H1 (cell line): Measurements from ENCODE around the gene LIAS.

Source experiments
- CBX5 ChIP-seq: fragments of 300-800, 300-1000 bp; sonication (generic); IDR thresholded peaks from 2 replicates; pipeline ENCODE4 v1.7.1; 2016; ENCODE audit warnings: antibody characterized with exemption, low read length, low read depth
- CTCF ChIP-seq, 3 experiments: IDR thresholded peaks; 1 replicate in 2 of 3; 2 replicates in 1 of 3; pipeline versions ENCODE4 v1.5.1 to v1.6.1; 2011; ENCODE audit warnings: low read length in 3 of 3, mild to moderate bottlenecking in 3 of 3, inconsistent platforms in 2 of 3, low read depth in 1 of 3, moderate library complexity in 1 of 3; ENCODE audit not compliant: insufficient read depth in 1 of 3; ENCODE audit errors: control extremely low read depth in 1 of 3
- EGR1 ChIP-seq: IDR thresholded peaks from 2 replicates; pipeline ENCODE4 v1.6.1; 2011; ENCODE audit warnings: low read depth, low read length, borderline replicate concordance
- JUN ChIP-seq: IDR thresholded peaks from 2 replicates; pipeline ENCODE4 v1.6.1; 2011; ENCODE audit warnings: low read depth, mild to moderate bottlenecking, improper control_type of control experiment, low read length
- MAX ChIP-seq: IDR thresholded peaks from 2 replicates; pipeline ENCODE4 v1.6.1; 2012; ENCODE audit warnings: inconsistent platforms
- POLR2A ChIP-seq, 2 experiments: IDR thresholded peaks; 1 replicate in 1 of 2; 2 replicates in 1 of 2; pipeline ENCODE4 v1.6.1; 2011; ENCODE audit warnings: low read depth in 2 of 2, low read length in 2 of 2, mild to moderate bottlenecking in 2 of 2; ENCODE audit errors: control extremely low read depth in 1 of 2
- SIN3A ChIP-seq, 2 experiments: IDR thresholded peaks in 1 of 2; conservative IDR thresholded peaks in 1 of 2; 2 replicates each; pipeline ENCODE4 v1.6.1; 2011 to 2012; ENCODE audit warnings: low read length in 2 of 2, improper control_type of control experiment in 1 of 2, low read depth in 1 of 2, mild to moderate bottlenecking in 1 of 2
- YY1 ChIP-seq: IDR thresholded peaks from 2 replicates; pipeline ENCODE4 v1.6.1; 2011; ENCODE audit warnings: low read depth, mild to moderate bottlenecking, low read length

- TF ChIP-seq EGR1 (no peak), YY1 (no peak), JUN (no peak), CBX5 (no peak), POLR2A (IDR thresholded peaks at IDR 0.05; ENCODE audit: control extremely low read depth in 1 of 2, low read depth in 2 of 2, low read length in 2 of 2) (no peak), CTCF (IDR thresholded peaks at IDR 0.05; ENCODE audit: control extremely low read depth in 1 of 3, insufficient read depth in 1 of 3, low read depth in 1 of 3, low read length in 3 of 3) (no peak), MAX (no peak), SIN3A (conservative IDR thresholded peaks at IDR 0.05 in 1 of 2, IDR thresholded peaks at IDR 0.05 in 1 of 2; ENCODE audit: low read depth in 1 of 2, low read length in 2 of 2) (no peak)
These were observed 15.9 kb upstream of the LIAS start for GRCh38 chr4:39442998-39443397.
